Stimulated activated CD4-positive, alpha-beta T cell treated with anti-CD3 and anti-CD28 coated beads, Interleukin-1b, Interleukin-23, amount 100 ng/mL, for 4 hours (primary cell): Measurements from ENCODE around the gene STK35.
"Not testable (repeated sequence)": the region's sequence is repeated elsewhere in the genome, so short reads cannot be mapped to it uniquely, and the experiment has no call there.

Experiments
- DNase-seq, 2 donors: peaks; one replicate each; pipeline ENCODE4 v3.0.0-alpha.2; 2020; ENCODE audit warnings: low read depth in 2 of 2

The STK35 gene

DNA sequence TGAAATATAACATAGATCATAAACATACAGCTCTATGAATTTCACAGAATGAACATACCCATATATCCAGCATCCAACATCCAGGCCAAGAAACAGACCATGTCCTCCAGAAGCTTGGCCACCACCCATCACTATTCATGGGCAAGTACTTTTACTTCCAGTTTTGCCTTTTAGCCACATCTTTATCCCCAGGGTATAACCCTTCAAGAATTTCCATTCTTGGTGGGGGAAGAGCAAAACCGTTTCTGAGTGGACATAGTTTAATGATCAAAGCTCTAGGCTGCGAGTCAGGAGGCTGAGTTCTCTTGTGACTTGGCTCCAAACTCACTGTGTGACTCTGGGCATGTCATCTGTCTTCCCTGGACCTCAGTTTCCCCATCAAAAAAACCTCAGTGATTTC, 78.3 kb downstream of the STK35 start:
- no peak for DNase-seq

DNA sequence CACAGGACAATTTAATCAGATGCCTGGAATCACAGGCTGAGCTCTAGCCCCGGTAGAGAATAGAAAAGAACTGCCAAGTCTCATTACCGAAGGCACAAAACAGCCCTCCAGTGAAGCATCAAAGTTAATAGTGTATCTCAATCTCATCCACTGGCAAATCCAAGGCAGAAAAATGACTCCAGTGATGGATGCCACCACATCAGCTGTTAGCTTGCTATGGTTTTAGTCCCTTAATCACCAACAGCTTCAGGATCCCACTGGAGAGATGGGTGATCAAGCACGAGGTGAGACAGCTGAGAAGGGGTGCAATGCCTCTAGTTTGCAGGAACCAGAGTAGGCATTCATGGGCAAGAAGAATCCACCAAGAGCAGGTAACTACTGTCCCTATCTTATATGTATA, 81.8 kb downstream of the STK35 start:
- DNase-seq: no peak

DNA sequence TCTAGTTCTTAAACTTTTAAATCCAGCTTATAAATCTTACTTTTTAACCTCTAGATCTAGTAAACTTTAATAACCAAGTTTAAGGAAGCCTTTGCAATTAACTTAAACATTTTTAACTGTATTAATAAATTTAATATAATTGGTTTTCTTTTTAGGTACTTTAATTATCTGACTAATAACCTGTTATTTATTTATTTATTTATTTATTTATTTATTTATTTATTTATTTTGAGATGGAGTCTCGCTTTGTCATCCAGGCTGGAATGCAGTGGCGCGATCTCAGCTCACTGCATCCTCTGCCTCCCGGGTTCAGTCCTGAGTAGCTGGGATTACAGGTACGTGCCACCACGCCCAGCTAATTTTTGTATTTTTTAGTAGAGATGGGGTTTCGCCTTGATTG, 83.3 kb downstream of the STK35 start:
- DNase-seq: not testable (repeated sequence)

DNA sequence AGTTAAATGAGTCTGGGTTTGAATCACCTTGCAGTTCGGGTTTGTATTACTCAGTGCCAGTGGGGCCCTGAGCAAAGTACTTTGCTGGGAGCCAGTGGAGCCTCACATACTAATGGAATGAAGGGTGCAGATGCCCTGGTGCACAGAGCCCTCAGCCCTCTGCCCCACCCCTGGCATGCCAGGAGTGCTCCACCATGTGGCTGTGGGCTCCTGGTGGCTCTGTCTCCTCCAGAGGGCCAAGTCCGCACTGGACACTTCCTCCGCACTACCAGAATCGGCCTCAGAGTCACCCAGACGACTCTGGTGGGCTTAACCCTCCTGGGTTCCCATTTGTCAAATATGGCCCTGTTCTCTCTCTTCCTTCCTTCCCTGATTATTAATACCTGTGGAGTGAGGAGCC, 94.0 kb downstream of the STK35 start:
- DNase-seq: no peak

DNA sequence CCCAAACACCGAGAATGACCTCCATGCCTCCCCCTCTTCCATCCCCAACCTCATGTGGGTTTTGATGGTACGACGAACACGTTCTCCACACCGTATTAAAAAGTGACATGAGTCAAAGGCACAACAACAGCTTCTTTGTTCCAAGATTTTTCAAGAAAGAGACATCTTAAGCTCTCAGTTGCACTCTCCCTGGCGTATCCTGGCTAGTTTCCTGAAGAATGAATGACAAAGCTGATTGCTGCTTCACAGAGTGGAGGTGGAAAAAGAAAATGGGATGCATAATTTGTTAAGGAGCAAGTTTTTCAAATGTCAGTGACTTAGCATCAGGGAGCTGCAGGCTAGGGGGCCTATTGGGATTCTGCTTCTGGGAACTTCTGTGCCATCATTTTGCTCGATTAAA, 95.5 kb downstream of the STK35 start:
- DNase-seq: no peak
